Measurements from ENCODE around the gene SNRPA1.

Gene SNRPA1

GRCh38 chr15:101251830-101252820 lies 42.9 kb downstream of the SNRPA1 start, which contains the start of gene CHSY1:
CHSY1 (minus strand) TSS chr15:101252048; CDS start chr15:101251456, 592 bp downstream.
- H3K9ac ChIP-seq (ENCODE audit: low read depth, low read length): peak within 1 kb of the TSS; percentile 77
- no peaks in the 10 kb centered on the region for H3K9me3 ChIP-seq (ENCODE audit: control insufficient read depth, insufficient read depth, low read length)
- H3K36me3 ChIP-seq (ENCODE audit: control insufficient read depth, insufficient read depth, low read length): peaks cover 2% of the 10 kb centered on the region
- no peaks in the 10 kb centered on the region for H3K27me3 ChIP-seq (ENCODE audit: control insufficient read depth, insufficient read depth, low read length)
- peak within 1 kb of the TSS; percentile 82 for H3K4me3 ChIP-seq (ENCODE audit: low read depth, low read length)
- peaks cover 4% of the 10 kb centered on the region for H3K4me1 ChIP-seq (ENCODE audit: control insufficient read depth, insufficient read depth, low read length)

GRCh38 chr15:101250873-101251829 lies 43.9 kb downstream of the SNRPA1 start:
- Histone ChIP-seq H3K27me3 (ENCODE audit: control insufficient read depth, insufficient read depth, low read length) (no peaks in the 10 kb centered on the region), H3K4me1 (ENCODE audit: control insufficient read depth, insufficient read depth, low read length) (peaks cover 9% of the 10 kb centered on the region), H3K36me3 (ENCODE audit: control insufficient read depth, insufficient read depth, low read length) (peaks cover 2% of the 10 kb centered on the region), H3K4me3 (ENCODE audit: low read depth, low read length) (peak overlapping the region; percentile 82), H3K9ac (ENCODE audit: low read depth, low read length) (peak overlapping the region; percentile 77), H3K9me3 (ENCODE audit: control insufficient read depth, insufficient read depth, low read length) (no peaks in the 10 kb centered on the region)

GRCh38 chr15:101250341-101250831 lies 44.7 kb downstream of the SNRPA1 start:
- Histone ChIP-seq H3K4me3 (ENCODE audit: low read depth, low read length) (peak overlapping the region; percentile 82), H3K9me3 (ENCODE audit: control insufficient read depth, insufficient read depth, low read length) (no peaks in the 10 kb centered on the region), H3K9ac (ENCODE audit: low read depth, low read length) (peak overlapping the region; percentile 77), H3K36me3 (ENCODE audit: control insufficient read depth, insufficient read depth, low read length) (peaks cover 2% of the 10 kb centered on the region), H3K4me1 (ENCODE audit: control insufficient read depth, insufficient read depth, low read length) (peaks cover 11% of the 10 kb centered on the region), H3K27me3 (ENCODE audit: control insufficient read depth, insufficient read depth, low read length) (no peaks in the 10 kb centered on the region)

GRCh38 chr15:101248274-101248673 lies 46.8 kb downstream of the SNRPA1 start:
- Histone ChIP-seq H3K9me3 (ENCODE audit: control insufficient read depth, insufficient read depth, low read length) (no peaks in the 10 kb centered on the region), H3K4me1 (ENCODE audit: control insufficient read depth, insufficient read depth, low read length) (peaks cover 23% of the 10 kb centered on the region), H3K9ac (ENCODE audit: low read depth, low read length) (no peak overlapping the region), H3K27me3 (ENCODE audit: control insufficient read depth, insufficient read depth, low read length) (no peaks in the 10 kb centered on the region), H3K4me3 (ENCODE audit: low read depth, low read length) (no peak overlapping the region), H3K36me3 (ENCODE audit: control insufficient read depth, insufficient read depth, low read length) (peaks cover 2% of the 10 kb centered on the region)

- Histone ChIP-seq H3K4me1 (ENCODE audit: control insufficient read depth, insufficient read depth, low read length) (peaks cover 26% of the 10 kb centered on the region), H3K36me3 (ENCODE audit: control insufficient read depth, insufficient read depth, low read length) (peaks cover 8% of the 10 kb centered on the region), H3K9ac (ENCODE audit: low read depth, low read length) (no peak overlapping the region), H3K27me3 (ENCODE audit: control insufficient read depth, insufficient read depth, low read length) (no peaks in the 10 kb centered on the region), H3K9me3 (ENCODE audit: control insufficient read depth, insufficient read depth, low read length) (no peaks in the 10 kb centered on the region), H3K4me3 (ENCODE audit: low read depth, low read length) (no peak overlapping the region)
These were observed 48.0 kb downstream of the SNRPA1 start for GRCh38 chr15:101246824-101247745.

- no peaks in the 10 kb centered on the region for H3K9me3 ChIP-seq (ENCODE audit: control insufficient read depth, insufficient read depth, low read length)
These were observed 48.7 kb downstream of the SNRPA1 start for GRCh38 chr15:101246391-101246790.

GRCh38 chr15:101244889-101245668 lies 50.0 kb downstream of the SNRPA1 start:
- Histone ChIP-seq H3K27me3 (ENCODE audit: control insufficient read depth, insufficient read depth, low read length) (no peaks in the 10 kb centered on the region), H3K4me3 (ENCODE audit: low read depth, low read length) (no peak overlapping the region)

More at GRCh38 chr15:101246391-101246790, 48.7 kb downstream of the SNRPA1 start:
- no peaks in the 10 kb centered on the region for H3K27me3 ChIP-seq (ENCODE audit: control insufficient read depth, insufficient read depth, low read length)
- H3K36me3 ChIP-seq (ENCODE audit: control insufficient read depth, insufficient read depth, low read length): peaks cover 8% of the 10 kb centered on the region
- no peak overlapping the region for H3K4me3 ChIP-seq (ENCODE audit: low read depth, low read length)
- peaks cover 26% of the 10 kb centered on the region for H3K4me1 ChIP-seq (ENCODE audit: control insufficient read depth, insufficient read depth, low read length)
- no peak overlapping the region for H3K9ac ChIP-seq (ENCODE audit: low read depth, low read length)

GRCh38 chr15:101244036-101244781 lies 50.8 kb downstream of the SNRPA1 start:
- peaks cover 8% of the 10 kb centered on the region for H3K36me3 ChIP-seq (ENCODE audit: control insufficient read depth, insufficient read depth, low read length)
- no peak overlapping the region for H3K9ac ChIP-seq (ENCODE audit: low read depth, low read length)
- H3K4me1 ChIP-seq (ENCODE audit: control insufficient read depth, insufficient read depth, low read length): peaks cover 37% of the 10 kb centered on the region
- no peak overlapping the region for H3K4me3 ChIP-seq (ENCODE audit: low read depth, low read length)
- H3K9me3 ChIP-seq (ENCODE audit: control insufficient read depth, insufficient read depth, low read length): no peaks in the 10 kb centered on the region
- no peaks in the 10 kb centered on the region for H3K27me3 ChIP-seq (ENCODE audit: control insufficient read depth, insufficient read depth, low read length)

More at GRCh38 chr15:101244889-101245668, 50.0 kb downstream of the SNRPA1 start:
- Histone ChIP-seq H3K36me3 (ENCODE audit: control insufficient read depth, insufficient read depth, low read length) (peaks cover 8% of the 10 kb centered on the region), H3K9me3 (ENCODE audit: control insufficient read depth, insufficient read depth, low read length) (no peaks in the 10 kb centered on the region), H3K9ac (ENCODE audit: low read depth, low read length) (peak overlapping the region; percentile 58), H3K4me1 (ENCODE audit: control insufficient read depth, insufficient read depth, low read length) (peaks cover 32% of the 10 kb centered on the region)

- peaks cover 8% of the 10 kb centered on the region for H3K36me3 ChIP-seq (ENCODE audit: control insufficient read depth, insufficient read depth, low read length)
- H3K4me1 ChIP-seq (ENCODE audit: control insufficient read depth, insufficient read depth, low read length): peaks cover 35% of the 10 kb centered on the region
- H3K27me3 ChIP-seq (ENCODE audit: control insufficient read depth, insufficient read depth, low read length): no peaks in the 10 kb centered on the region
- no peaks in the 10 kb centered on the region for H3K9me3 ChIP-seq (ENCODE audit: control insufficient read depth, insufficient read depth, low read length)
- no peak overlapping the region for H3K4me3 ChIP-seq (ENCODE audit: low read depth, low read length)
- H3K9ac ChIP-seq (ENCODE audit: low read depth, low read length): no peak overlapping the region
These were observed 51.6 kb downstream of the SNRPA1 start for GRCh38 chr15:101243420-101243819.

GRCh38 chr15:101242999-101243336 lies 52.1 kb downstream of the SNRPA1 start:
- peaks cover 35% of the 10 kb centered on the region for H3K4me1 ChIP-seq (ENCODE audit: control insufficient read depth, insufficient read depth, low read length)
- no peak overlapping the region for H3K9ac ChIP-seq (ENCODE audit: low read depth, low read length)
- H3K9me3 ChIP-seq (ENCODE audit: control insufficient read depth, insufficient read depth, low read length): no peaks in the 10 kb centered on the region
- H3K4me3 ChIP-seq (ENCODE audit: low read depth, low read length): no peak overlapping the region
- H3K27me3 ChIP-seq (ENCODE audit: control insufficient read depth, insufficient read depth, low read length): no peaks in the 10 kb centered on the region
- H3K36me3 ChIP-seq (ENCODE audit: control insufficient read depth, insufficient read depth, low read length): peaks cover 6% of the 10 kb centered on the region
